Keratinocyte (primary cell): ENCODE data around the gene PRICKLE4. TPM values are rescaled to one million over a fixed set of nuclear protein-coding genes. Genes with fewer than 3 reads are reported as not detected.

Experiments used
- DNase-seq: peaks from one replicate; pipeline ENCODE4 v3.0.0-alpha.2; 2011; ENCODE audit warnings: low read depth, missing footprints, low spot score
- FAIRE-seq: peaks from 2 replicates; lab custom pipeline; 2011; peaks lifted over from hg19 to GRCh38; lab: Jason Lieb, UNC
- H2AFZ ChIP-seq: 2 replicates; pipeline ENCODE4 v1.6.0; 2012; ENCODE audit warnings: low read length, control low read depth, inconsistent platforms; ENCODE audit not compliant: control insufficient read depth
- H3K27ac ChIP-seq: 2 replicates; pipeline ENCODE4 v1.5.1; 2011; ENCODE audit warnings: low read length; ENCODE audit not compliant: control insufficient read depth, insufficient read depth
- H3K27me3 ChIP-seq: 3 replicates; pipeline ENCODE4 v1.6.0; 2011; ENCODE audit warnings: low read length; ENCODE audit not compliant: control insufficient read depth, insufficient read depth; ENCODE audit errors: extremely low read depth
- H3K36me3 ChIP-seq, 2 experiments: 2 replicates in 1 of 2; 3 replicates in 1 of 2; pipeline ENCODE4 v1.5.1; 2011; ENCODE audit warnings: low read length in 2 of 2, mild to moderate bottlenecking in 1 of 2; ENCODE audit not compliant: control insufficient read depth in 2 of 2, insufficient read depth in 2 of 2; ENCODE audit errors: extremely low read depth in 1 of 2
- H3K4me1 ChIP-seq: 3 replicates; pipeline ENCODE4 v1.5.1; 2011; ENCODE audit warnings: low read length; ENCODE audit not compliant: control insufficient read depth, insufficient read depth; ENCODE audit errors: extremely low read depth
- H3K4me2 ChIP-seq: 3 replicates; pipeline ENCODE4 v1.6.0; 2011; ENCODE audit warnings: low read depth, low read length; ENCODE audit not compliant: control insufficient read depth, insufficient read depth; ENCODE audit errors: extremely low read depth
- H3K4me3 ChIP-seq, 3 experiments: fragments of 200-600 bp in 1 of 3; sonication (generic) in 1 of 3; 2 replicates in 2 of 3; 3 replicates in 1 of 3; pipeline ENCODE4 v1.5.1; 2011 to 2016; ENCODE audit warnings: low read length in 3 of 3, mild to moderate bottlenecking in 3 of 3, control low read depth in 2 of 3, inconsistent platforms in 1 of 3, low read depth in 1 of 3, mixed read lengths in 1 of 3, mixed run types in 1 of 3, moderate library complexity in 1 of 3; ENCODE audit not compliant: control insufficient read depth in 2 of 3, insufficient read depth in 2 of 3; ENCODE audit errors: extremely low read depth in 1 of 3
- H3K79me2 ChIP-seq: 2 replicates; pipeline ENCODE4 v1.6.0; 2012; ENCODE audit warnings: low read length; ENCODE audit not compliant: control insufficient read depth, insufficient read depth
- H3K9ac ChIP-seq: 3 replicates; pipeline ENCODE4 v1.6.0; 2011; ENCODE audit warnings: low read length; ENCODE audit not compliant: control insufficient read depth, insufficient read depth; ENCODE audit errors: extremely low read depth
- H3K9me1 ChIP-seq: 3 replicates; pipeline ENCODE4 v1.6.0; 2011; ENCODE audit warnings: low read length; ENCODE audit not compliant: control insufficient read depth, insufficient read depth; ENCODE audit errors: extremely low read depth
- H3K9me3 ChIP-seq: 2 replicates; pipeline ENCODE4 v1.5.1; 2012; ENCODE audit warnings: low read depth, low read length; ENCODE audit not compliant: control insufficient read depth
- H4K20me1 ChIP-seq: 3 replicates; pipeline ENCODE4 v1.6.0; 2011; ENCODE audit warnings: low read length; ENCODE audit not compliant: control insufficient read depth, insufficient read depth; ENCODE audit errors: extremely low read depth
- CTCF ChIP-seq, 3 experiments: IDR thresholded peaks in 1 of 3; conservative IDR thresholded peaks in 1 of 3; optimal IDR thresholded peaks in 1 of 3; 2 replicates in 2 of 3; 3 replicates in 1 of 3; pipeline versions ENCODE3 to v1.5.1; 2011; ENCODE audit warnings: low read length in 3 of 3, mild to moderate bottlenecking in 3 of 3, moderate library complexity in 2 of 3, control low read depth in 1 of 3, inconsistent platforms in 1 of 3; ENCODE audit not compliant: insufficient read depth in 2 of 3; ENCODE audit errors: extremely low read depth in 1 of 3
- EZH2 ChIP-seq: IDR thresholded peaks from one replicate; pipeline ENCODE4 v1.6.1; 2012; ENCODE audit warnings: inconsistent platforms, mild to moderate bottlenecking, low read length, moderate library complexity
- dilution Hi-C: fragments of 300-500 bp; cut with MboI; formaldehyde crosslinking; loops from one replicate; pipeline ENCODE4 v1.7.0; 2020; ENCODE audit warnings: low sequenced_read_pairs; ENCODE audit not compliant: extremely low pct_ligation_motif_present
- polyA plus RNA-seq, 5 experiments: library from polyadenylated mRNA; depleted of rRNA in 3 of 5; stranded (reverse) in 3 of 5; stranded (forward) in 1 of 5; unstranded in 1 of 5; fragments of >200 nt; gene quantifications; 1 replicate in 1 of 5; 2 replicates in 3 of 5; 3 replicates in 1 of 5; pipeline versions ENCODE4 v1.2.1 to v1.2.3, GENCODE V29; 2011 to 2012; ENCODE audit warnings: missing spikeins in 2 of 5, low read depth in 1 of 5, low replicate concordance in 1 of 5

Gene PRICKLE4
- polyA plus RNA-seq, 1 donor (not counting 4 experiments of a cell fraction or from before 2014, with no cell fraction given), result 0.13 TPM

DNA sequence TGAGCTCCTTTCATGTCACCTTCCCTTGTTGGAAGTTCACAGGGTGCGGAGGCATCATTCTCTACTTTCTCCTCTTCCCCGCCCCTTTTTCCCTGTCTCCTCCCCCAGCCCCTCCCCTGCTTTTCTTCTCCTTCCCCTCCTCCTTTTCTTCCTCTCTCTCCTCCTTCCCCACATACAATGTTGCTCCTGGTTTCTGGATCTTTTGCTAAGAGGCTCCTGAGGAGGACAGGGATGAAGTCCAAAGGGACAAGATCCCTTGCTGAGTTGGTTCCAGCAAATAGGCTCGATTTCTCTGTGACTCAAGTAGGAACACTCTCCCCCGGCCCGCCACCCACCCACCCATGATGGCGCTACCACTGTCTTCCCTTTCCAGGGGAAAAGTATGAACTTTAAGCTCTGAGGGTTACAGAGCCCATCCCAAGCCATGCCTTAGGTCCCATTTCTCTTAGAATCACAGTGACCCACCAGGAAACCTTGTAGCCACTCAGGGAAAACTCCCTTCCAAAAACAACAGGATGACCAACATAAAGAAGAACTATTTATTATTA is 44.3 kb upstream of the PRICKLE4 start:
- TF ChIP-seq EZH2 (no peak), CTCF (optimal IDR thresholded peaks at IDR 0.05 in 1 of 3, IDR thresholded peaks at IDR 0.05 in 1 of 3, conservative IDR thresholded peaks at IDR 0.05 in 1 of 3; ENCODE audit: extremely low read depth in 1 of 3, insufficient read depth in 2 of 3, low read length in 3 of 3) (no peak)
- H3K79me2 ChIP-seq, result no peaks in the 10 kb centered on the region
- FAIRE-seq (no peak), DNase-seq (no peak)
- no peaks in the 10 kb centered on the region for H3K9me3 ChIP-seq
- H3K27me3 ChIP-seq, result no peaks in the 10 kb centered on the region
- no peak overlapping the region for H3K27ac ChIP-seq
- H3K4me1 ChIP-seq, result peaks cover 33% of the 10 kb centered on the region
- no peaks in the 10 kb centered on the region for H3K36me3 ChIP-seq
- H3K9me1 ChIP-seq, result no peaks in the 10 kb centered on the region
- dilution Hi-C loops, result no loop called here
- H3K9ac ChIP-seq, result no peak overlapping the region
- H3K4me2 ChIP-seq, result no peak overlapping the region
- H3K4me3 ChIP-seq, result no peak overlapping the region
- no peak overlapping the region for H2AFZ ChIP-seq
- no peaks in the 10 kb centered on the region for H4K20me1 ChIP-seq

DNA sequence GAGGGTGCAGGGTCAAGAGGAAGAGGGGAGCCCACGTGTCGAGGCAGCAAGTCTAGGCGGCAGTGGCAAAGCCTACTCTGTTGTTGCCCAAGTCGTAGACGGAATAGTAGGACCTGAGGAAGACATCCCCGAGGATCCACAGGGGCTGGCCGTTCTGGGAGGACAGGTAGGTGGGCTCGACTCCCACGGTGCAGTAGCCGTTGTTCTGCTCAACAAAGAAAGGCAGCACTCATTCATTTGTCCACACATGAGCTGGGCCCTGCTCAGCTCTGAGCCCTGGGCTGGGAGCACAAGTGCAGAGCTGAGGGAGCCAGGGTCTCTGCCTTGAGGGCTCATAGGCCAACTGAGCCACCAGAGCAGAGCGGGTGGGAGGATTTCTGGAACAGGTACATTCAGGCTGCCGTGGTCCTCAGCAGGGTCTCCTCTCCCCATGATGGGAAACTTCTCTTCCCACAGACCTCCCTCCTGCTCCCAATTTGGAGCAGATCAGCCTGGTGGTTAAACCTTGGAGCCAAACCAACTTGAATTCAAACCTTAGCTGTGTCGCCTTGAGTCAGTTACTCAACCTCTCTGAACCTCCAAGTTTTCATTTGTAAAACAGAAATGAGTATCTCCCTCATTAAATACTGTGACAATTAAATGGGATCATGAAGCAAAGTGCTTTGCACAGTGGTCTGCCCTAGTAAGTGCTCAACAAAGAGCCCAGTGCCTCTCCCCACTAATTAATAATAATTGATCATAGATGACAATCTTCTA is 43.6 kb upstream of the PRICKLE4 start:
- no peak overlapping the region for H3K27ac ChIP-seq
- no peaks in the 10 kb centered on the region for H3K9me1 ChIP-seq
- no peaks in the 10 kb centered on the region for H3K9me3 ChIP-seq
- H4K20me1 ChIP-seq, result no peaks in the 10 kb centered on the region
- H2AFZ ChIP-seq, result no peak overlapping the region
- no peaks in the 10 kb centered on the region for H3K79me2 ChIP-seq
- H3K4me1 ChIP-seq, result peaks cover 32% of the 10 kb centered on the region
- no peaks in the 10 kb centered on the region for H3K27me3 ChIP-seq
- no peak overlapping the region for H3K4me3 ChIP-seq
- TF ChIP-seq CTCF (optimal IDR thresholded peaks at IDR 0.05 in 1 of 3, IDR thresholded peaks at IDR 0.05 in 1 of 3, conservative IDR thresholded peaks at IDR 0.05 in 1 of 3; ENCODE audit: extremely low read depth in 1 of 3, insufficient read depth in 2 of 3, low read length in 3 of 3) (no peak), EZH2 (no peak)
- DNase-seq (no peak), FAIRE-seq (no peak)
- H3K36me3 ChIP-seq, result no peaks in the 10 kb centered on the region
- no peak overlapping the region for H3K4me2 ChIP-seq
- H3K9ac ChIP-seq, result no peak overlapping the region
- dilution Hi-C loops, result no loop called here
